A204.1 (cell line): ENCODE measurements around the gene OSBPL2.

Experiments used
- FAIRE-seq: peaks from 2 replicates; lab custom pipeline; 2012; peaks lifted over from hg19 to GRCh38; lab: Jason Lieb, UNC

Gene OSBPL2

DNA sequence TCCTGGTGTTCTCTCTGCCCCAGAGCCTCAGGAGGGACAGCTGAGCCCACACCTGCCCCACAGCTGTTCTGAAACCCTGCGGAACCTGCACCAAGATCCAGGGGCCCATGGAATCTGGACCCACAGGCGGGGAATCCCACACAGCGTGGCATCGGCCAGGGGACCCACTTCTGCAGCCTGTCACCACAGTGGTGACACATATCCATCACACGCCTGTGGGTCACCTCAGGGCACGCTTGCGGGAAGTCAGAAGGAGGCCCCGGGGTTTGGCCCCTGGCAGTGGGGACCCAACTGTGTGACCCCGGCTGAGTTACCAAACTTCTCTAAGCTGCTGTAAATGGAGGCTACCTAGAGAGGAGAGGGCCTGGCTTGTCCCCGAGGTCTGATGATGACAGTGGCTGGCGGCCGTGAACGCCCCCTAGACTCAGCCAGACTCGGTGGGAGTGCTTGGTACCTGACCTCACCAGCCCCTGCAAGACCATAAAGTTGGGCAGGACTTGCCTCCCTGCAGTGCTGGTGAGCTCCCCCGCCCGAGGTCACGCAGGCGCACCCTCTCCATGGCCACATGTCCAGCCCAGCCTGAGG lies 16.0 kb upstream of the OSBPL2 start:
- no peak for FAIRE-seq

- FAIRE-seq, result no peak
Observed at GRCh38 chr20:62222972-62223371, 15.3 kb upstream of the OSBPL2 start.

- FAIRE-seq, result no peak
Observed at GRCh38 chr20:62223571-62223970, 14.8 kb upstream of the OSBPL2 start.

GRCh38 chr20:62224113-62224855 lies 14.0 kb upstream of the OSBPL2 start:
- FAIRE-seq, result no peak

GRCh38 chr20:62225026-62225425 lies 13.3 kb upstream of the OSBPL2 start:
- FAIRE-seq, result no peak

- no peak for FAIRE-seq
Observed at GRCh38 chr20:62225820-62226635, 12.3 kb upstream of the OSBPL2 start.

GRCh38 chr20:62226707-62227590 lies 11.4 kb upstream of the OSBPL2 start:
- no peak for FAIRE-seq

GRCh38 chr20:62227591-62227976 lies 10.7 kb upstream of the OSBPL2 start:
- FAIRE-seq, result no peak

GRCh38 chr20:62227977-62228958 lies 10.1 kb upstream of the OSBPL2 start:
- FAIRE-seq, result no peak

DNA sequence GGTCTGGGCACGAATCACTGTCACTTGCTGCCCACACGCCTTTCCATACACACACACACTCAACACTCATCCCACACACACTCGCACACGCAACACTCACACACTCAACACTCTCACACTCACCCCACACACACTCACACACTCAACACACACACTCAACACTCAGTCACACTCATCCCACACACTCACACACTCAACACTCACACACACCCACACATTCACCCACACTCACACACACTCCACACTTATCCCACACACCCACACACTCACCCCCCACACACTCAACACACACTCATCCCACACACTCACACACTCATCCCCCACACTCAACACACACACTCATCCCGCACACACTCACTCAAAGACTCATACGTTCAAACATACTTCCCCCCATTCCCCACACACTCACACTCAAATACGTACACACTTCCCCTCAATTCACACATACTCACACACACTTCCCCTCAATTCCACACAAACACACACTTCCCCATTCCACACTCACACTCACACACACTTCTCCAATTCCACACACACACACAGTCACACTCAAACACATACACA lies 9.3 kb upstream of the OSBPL2 start:
- no peak for FAIRE-seq

- FAIRE-seq, result no peak
Observed at GRCh38 chr20:62229667-62230066, 8.7 kb upstream of the OSBPL2 start.

- FAIRE-seq, result no peak
Observed at GRCh38 chr20:62230276-62230675, 8.0 kb upstream of the OSBPL2 start.

- FAIRE-seq, result no peak
Observed at GRCh38 chr20:62230696-62231095, 7.6 kb upstream of the OSBPL2 start.

DNA sequence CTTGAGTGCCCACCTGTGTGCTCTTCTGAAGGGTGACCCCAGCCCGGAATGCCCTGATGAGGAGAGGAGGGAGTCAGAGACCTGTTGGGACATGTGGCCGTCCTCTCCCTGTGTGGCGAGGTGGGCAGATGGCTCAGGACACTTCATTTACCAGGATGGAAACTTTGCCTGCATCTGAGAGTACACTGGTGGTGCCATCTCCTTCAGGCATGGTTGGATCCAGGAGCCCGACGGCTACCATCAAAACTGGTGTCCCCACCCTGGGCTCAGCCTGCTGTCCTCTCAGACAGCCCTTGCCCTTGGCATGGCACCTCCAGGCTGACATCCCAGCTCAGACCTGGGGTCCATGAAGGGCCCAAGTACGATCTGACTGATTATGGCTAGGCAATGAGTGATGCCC lies 7.0 kb upstream of the OSBPL2 start:
- FAIRE-seq, result no peak

GRCh38 chr20:62232194-62232593 lies 6.1 kb upstream of the OSBPL2 start:
- no peak for FAIRE-seq

DNA sequence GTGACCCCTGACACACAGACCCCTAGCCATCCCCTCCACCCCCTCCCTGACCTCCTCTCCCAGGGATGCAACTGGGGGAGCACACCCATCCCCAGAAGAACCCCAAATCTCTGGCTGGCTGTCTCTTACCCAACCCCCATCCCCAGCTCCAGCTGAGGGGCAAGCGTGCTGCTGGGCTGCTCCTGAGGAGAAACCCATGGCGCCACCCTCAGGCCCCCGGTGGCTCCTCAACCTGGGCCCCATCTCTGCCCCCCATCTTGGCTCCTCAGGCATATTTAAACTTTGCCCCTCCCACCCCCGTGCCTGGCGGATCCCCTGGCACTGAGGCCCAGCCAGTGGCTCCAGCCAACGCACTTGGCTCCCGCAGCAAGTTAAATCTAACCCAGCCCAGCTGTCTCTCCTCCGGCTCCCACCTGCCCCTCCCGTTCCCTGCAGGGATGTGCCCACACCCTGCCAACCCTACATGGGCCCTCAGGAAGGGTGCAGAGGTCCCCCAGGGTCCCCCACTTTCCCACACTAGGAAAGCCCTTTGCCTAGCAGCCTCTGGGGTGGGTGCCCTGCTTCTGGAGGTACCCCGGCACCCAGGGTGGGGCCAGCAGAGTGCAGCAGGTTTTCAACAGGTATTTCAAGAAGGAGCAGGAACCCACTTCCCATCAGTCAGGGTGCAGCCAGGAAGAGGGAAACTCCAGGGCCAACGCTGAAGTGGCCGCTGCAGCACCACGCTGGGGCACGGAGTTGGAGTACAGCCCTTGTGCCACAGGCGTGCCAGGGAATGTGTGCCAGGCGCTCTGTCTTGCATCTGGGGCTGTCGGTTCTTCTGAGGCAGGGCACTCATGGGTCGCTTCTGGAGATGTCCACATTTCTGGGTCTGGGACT lies 5.3 kb upstream of the OSBPL2 start:
- no peak for FAIRE-seq

DNA sequence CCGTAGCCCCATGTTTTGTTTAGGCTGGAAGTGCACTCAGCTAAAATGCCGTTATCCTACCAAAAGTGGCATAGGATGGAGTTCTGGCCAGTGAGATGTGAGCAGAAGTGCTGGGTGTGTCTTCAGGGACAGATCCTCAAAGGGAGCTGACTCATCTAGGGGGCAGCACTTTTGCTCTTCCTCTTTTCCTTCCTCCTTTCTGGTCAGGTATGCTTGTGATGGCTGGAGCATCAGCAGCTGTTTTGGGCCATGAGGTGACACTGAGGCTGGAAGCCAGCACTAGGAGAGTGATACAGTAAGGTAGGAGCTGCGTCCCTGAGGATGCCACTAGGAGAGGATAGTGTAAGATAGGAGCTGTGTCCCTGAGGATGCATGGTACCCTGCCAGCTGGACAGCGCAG lies 4.6 kb upstream of the OSBPL2 start:
- FAIRE-seq, result no peak

GRCh38 chr20:62234339-62234738 lies 4.0 kb upstream of the OSBPL2 start:
- no peak for FAIRE-seq

GRCh38 chr20:62235001-62235776 lies 3.1 kb upstream of the OSBPL2 start:
- no peak for FAIRE-seq
